HepG2 (cell line): ENCODE measurements around the gene SBNO2. TPM values are rescaled to one million over a fixed set of nuclear protein-coding genes. Genes with fewer than 3 reads are reported as not detected.

Source experiments
- ATAC-seq: fragments of 200-7000 bp; cut with Tn5 transposase; 3 replicates; pipeline ENCODE4 v1.9.1; 2020; ENCODE audit warnings: mild to moderate bottlenecking, moderate library complexity
- BruUV-seq: library from RNA; stranded (reverse); fragments of 400-500 nt; replicated peaks from 2 replicates; lab custom pipeline; 2021; lab: Mats Ljungman, UMichigan
- CTCF ChIA-PET: fragments of 300-600 bp; formaldehyde crosslinking; extraction: SDS; loops from one replicate; lab custom pipeline; 2021; ENCODE audit warnings: low total read pairs, inconsistent platforms, low intra/inter-chr PET ratio; lab: Yijun Ruan, JAX
- POLR2A ChIA-PET: fragments of 350-600 bp; sonication (Branson Sonifier 250); formaldehyde crosslinking; loops from one replicate; lab custom pipeline; 2020; ENCODE audit warnings: antibody characterized with exemption, inconsistent platforms; lab: Yijun Ruan, JAX
- DNase-seq: peaks from one replicate; pipeline ENCODE4 v3.0.0-alpha.2; 2015; ENCODE audit warnings: low spot score
- FAIRE-seq: peaks from 3 replicates; lab custom pipeline; 2011; peaks lifted over from hg19 to GRCh38; lab: Jason Lieb, UNC
- H2AFZ ChIP-seq: one replicate; pipeline ENCODE4 v1.6.1; 2011; ENCODE audit warnings: low read length, inconsistent platforms
- H3K27ac ChIP-seq: fragments of 300-600 bp; 3 replicates; pipeline ENCODE4 v1.8.0; 2011; ENCODE audit warnings: mixed run types, mild to moderate bottlenecking, mixed read lengths, low read length, inconsistent platforms; ENCODE audit not compliant: insufficient read depth; ENCODE audit errors: extremely low read length
- H3K27me3 ChIP-seq, 2 experiments: fragments of 200-600 bp in 1 of 2; 2 replicates in 1 of 2; 3 replicates in 1 of 2; pipeline versions ENCODE4 v1.6.0 to v1.8.0; 2011; ENCODE audit warnings: low read length in 2 of 2, mild to moderate bottlenecking in 2 of 2, moderate library complexity in 2 of 2, inconsistent platforms in 1 of 2; ENCODE audit not compliant: insufficient read depth in 2 of 2, control insufficient read depth in 1 of 2
- H3K36me3 ChIP-seq, 2 experiments: fragments of 200-600 bp in 1 of 2; replicated peaks in 1 of 2; 2 replicates in 1 of 2; 3 replicates in 1 of 2; pipeline versions ENCODE4 v1.5.1 to v1.8.0; 2011; ENCODE audit warnings: low read length in 2 of 2, inconsistent platforms in 1 of 2; ENCODE audit not compliant: insufficient read depth in 2 of 2, control insufficient read depth in 1 of 2
- H3K4me1 ChIP-seq: 2 replicates; pipeline ENCODE4 v1.5.1; 2012; ENCODE audit warnings: low read length, inconsistent platforms; ENCODE audit not compliant: insufficient read depth
- H3K4me2 ChIP-seq: 2 replicates; pipeline ENCODE4 v1.6.0; 2011; ENCODE audit warnings: low read depth, low read length, inconsistent platforms
- H3K4me3 ChIP-seq, 3 experiments: fragments of 200-600 bp in 1 of 3; sonication (generic), shearing (Covaris generic) in 1 of 3; replicated peaks in 1 of 3; 2 replicates each; pipeline ENCODE4 v1.5.1; 2011 to 2016; ENCODE audit warnings: low read length in 3 of 3, inconsistent platforms in 2 of 3, low read depth in 2 of 3, mild to moderate bottlenecking in 2 of 3, control low read depth in 1 of 3, mixed read lengths in 1 of 3; ENCODE audit not compliant: insufficient read depth in 1 of 3
- H3K79me2 ChIP-seq: one replicate; pipeline ENCODE4 v1.6.1; 2011; ENCODE audit warnings: low read length, inconsistent platforms; ENCODE audit not compliant: insufficient read depth
- H3K9ac ChIP-seq: 2 replicates; pipeline ENCODE4 v1.6.0; 2011; ENCODE audit warnings: mild to moderate bottlenecking, low read depth, low read length, inconsistent platforms; ENCODE audit not compliant: insufficient read depth
- H3K9me3 ChIP-seq: 2 replicates; pipeline ENCODE4 v1.5.1; 2012; ENCODE audit warnings: mild to moderate bottlenecking, low read length
- H4K20me1 ChIP-seq: 2 replicates; pipeline ENCODE4 v1.6.0; 2011; ENCODE audit warnings: inconsistent platforms, mild to moderate bottlenecking, low read length, moderate library complexity; ENCODE audit not compliant: insufficient read depth
- PRPF4 ChIP-seq: fragments of 200-400 bp; formaldehyde crosslinking; IDR thresholded peaks from 2 replicates; pipeline ENCODE4 v1.6.1; 2016; ENCODE audit warnings: low read length, low read depth; ENCODE audit not compliant: poor library complexity, severe bottlenecking
- TBX2 ChIP-seq: sonication (generic); formaldehyde crosslinking; IDR thresholded peaks from 2 replicates; pipeline ENCODE4 v1.5.0; 2020; ENCODE audit warnings: missing genetic modification reagents, mild to moderate bottlenecking, borderline replicate concordance
- ZNF652 ChIP-seq: IDR thresholded peaks from 2 replicates; pipeline ENCODE4 v1.6.1; 2016; ENCODE audit warnings: low read depth, borderline replicate concordance
- ZNF768 ChIP-seq: sonication (generic); formaldehyde crosslinking; IDR thresholded peaks from 2 replicates; pipeline ENCODE4 v1.4.0; 2020; ENCODE audit warnings: missing genetic modification reagents
- WGBS: methylation state at CpG from one replicate; pipeline ENCODE4 v1.1.6; 2017; ENCODE audit warnings: low lambda C conversion rate; 5-methylcytosine and 5-hydroxymethylcytosine counted together
- in situ Hi-C: cut with HindIII; loops from 2 replicates; pipeline ENCODE4 v1.10.0; 2017; ENCODE audit warnings: low pct_unique_long_range_greater_than_20kb; ENCODE audit not compliant: extremely low pct_ligation_motif_present
- intact Hi-C: fragments of 100-400 bp; cut with micrococcal nuclease; formaldehyde crosslinking; loops from one replicate; pipeline ENCODE4 v1.10.0; 2022; ENCODE audit not compliant: unreplicated experiment
- polyA plus RNA-seq, 8 experiments: library from polyadenylated mRNA; depleted of rRNA in 3 of 8; stranded (reverse) in 7 of 8; unstranded in 1 of 8; fragments of >200 nt; fragmentation: Illumina TruSeq in 4 of 8; extraction: Trizol in 4 of 8; gene quantifications; 2 replicates each; pipeline versions ENCODE4 v1.2.1 to v1.2.3, GENCODE V29; 2011 to 2016; ENCODE audit warnings: low read depth in 4 of 8, missing spikeins in 1 of 8, mixed read lengths in 1 of 8; ENCODE audit not compliant: insufficient read depth in 1 of 8
- total RNA-seq, 5 experiments: library from RNA; depleted of rRNA; stranded (reverse); fragments of >200 nt; fragmentation: Illumina TruSeq; extraction: Trizol; gene quantifications; 2 replicates each; pipeline ENCODE4 v1.2.3, GENCODE V29; 2016; ENCODE audit warnings: low read depth in 1 of 5
- TF ChIP-seq, protein P1 (sequence below): sonication (generic); formaldehyde crosslinking; IDR thresholded peaks from 2 replicates; pipeline ENCODE4 v1.9.0; 2021; ENCODE audit warnings: missing genetic modification reagents, borderline replicate concordance

SBNO2 gene
- total and polyA plus RNA-seq, 2 of the 13 experiments (the other 11 are each of a cell fraction or from before 2014, with no cell fraction given), result 8.6 to 10.4 TPM

DNA sequence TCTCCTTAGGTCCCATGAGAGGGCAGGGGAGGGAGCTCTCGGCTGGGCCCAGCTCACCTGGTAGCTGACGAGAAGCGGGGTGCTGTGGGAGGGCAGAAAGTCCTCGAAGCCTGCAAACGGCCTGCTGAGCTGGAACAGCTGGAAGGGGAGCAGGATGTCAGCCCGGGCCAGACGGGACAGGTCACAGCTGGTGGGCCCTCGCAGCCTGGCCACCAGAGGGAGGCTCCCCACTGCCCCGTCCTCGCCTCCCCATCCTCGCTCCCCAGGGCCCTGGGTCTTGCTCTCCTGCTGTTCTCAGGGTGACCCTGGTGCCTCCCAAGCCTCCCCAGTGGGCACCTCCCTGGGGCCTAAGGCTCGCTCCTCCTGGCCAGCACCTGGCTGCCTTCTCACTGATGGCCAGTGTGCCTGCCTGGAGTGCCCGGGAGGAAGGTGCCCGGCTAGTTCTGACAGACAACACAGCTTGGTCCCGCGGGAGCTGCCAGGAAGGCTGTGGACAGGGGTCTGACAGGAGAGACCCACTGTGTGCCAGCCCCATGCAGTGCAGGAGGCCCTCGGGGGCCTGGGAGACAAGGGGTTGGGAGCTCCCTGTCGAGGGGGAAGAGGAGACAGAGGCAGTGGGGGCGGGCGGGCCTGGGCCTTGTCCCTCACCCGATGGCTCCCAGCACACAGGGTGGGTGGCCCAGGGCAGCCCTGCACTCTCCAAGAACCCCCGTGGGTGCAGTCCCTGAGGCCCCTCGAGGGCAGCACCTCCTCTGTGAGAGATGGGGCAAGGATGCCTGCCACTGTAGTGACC is 50.0 kb downstream of the SBNO2 start:
- Histone ChIP-seq H3K4me1 (peaks cover 4% of the 10 kb centered on the region; the same call in 1 of the 2 replicates), H3K27ac (no peak overlapping the region), H3K79me2 (no peaks in the 10 kb centered on the region), H3K4me2 (no peak overlapping the region), H3K9ac (no peak overlapping the region), H3K9me3 (no peaks in the 10 kb centered on the region), H3K4me3 (no peak overlapping the region), H3K27me3 (no peaks in the 10 kb centered on the region), H4K20me1 (no peaks in the 10 kb centered on the region), H2AFZ (no peak overlapping the region), H3K36me3 (peaks cover 21 to 43% of the 10 kb centered on the region in 2 experiments; a peak in 4 of 5 replicates)
- intact Hi-C loops, result no loop called here
- in situ Hi-C loops, result no loop called here
- ATAC-seq, result no peak
- no peak for DNase-seq
- no peak for FAIRE-seq
- no TSS peak for BruUV-seq
- ChIA-PET CTCF (no interaction called here), POLR2A (interaction anchor here (0.8 kb wide), 1 partner anchor 117 kb away, joined by 3 read pairs; no protein-coding TSS in a partner anchor)
- WGBS, result 97% methylated on average over 15 of the region's 23 CpGs
- TF ChIP-seq, protein P1, sequence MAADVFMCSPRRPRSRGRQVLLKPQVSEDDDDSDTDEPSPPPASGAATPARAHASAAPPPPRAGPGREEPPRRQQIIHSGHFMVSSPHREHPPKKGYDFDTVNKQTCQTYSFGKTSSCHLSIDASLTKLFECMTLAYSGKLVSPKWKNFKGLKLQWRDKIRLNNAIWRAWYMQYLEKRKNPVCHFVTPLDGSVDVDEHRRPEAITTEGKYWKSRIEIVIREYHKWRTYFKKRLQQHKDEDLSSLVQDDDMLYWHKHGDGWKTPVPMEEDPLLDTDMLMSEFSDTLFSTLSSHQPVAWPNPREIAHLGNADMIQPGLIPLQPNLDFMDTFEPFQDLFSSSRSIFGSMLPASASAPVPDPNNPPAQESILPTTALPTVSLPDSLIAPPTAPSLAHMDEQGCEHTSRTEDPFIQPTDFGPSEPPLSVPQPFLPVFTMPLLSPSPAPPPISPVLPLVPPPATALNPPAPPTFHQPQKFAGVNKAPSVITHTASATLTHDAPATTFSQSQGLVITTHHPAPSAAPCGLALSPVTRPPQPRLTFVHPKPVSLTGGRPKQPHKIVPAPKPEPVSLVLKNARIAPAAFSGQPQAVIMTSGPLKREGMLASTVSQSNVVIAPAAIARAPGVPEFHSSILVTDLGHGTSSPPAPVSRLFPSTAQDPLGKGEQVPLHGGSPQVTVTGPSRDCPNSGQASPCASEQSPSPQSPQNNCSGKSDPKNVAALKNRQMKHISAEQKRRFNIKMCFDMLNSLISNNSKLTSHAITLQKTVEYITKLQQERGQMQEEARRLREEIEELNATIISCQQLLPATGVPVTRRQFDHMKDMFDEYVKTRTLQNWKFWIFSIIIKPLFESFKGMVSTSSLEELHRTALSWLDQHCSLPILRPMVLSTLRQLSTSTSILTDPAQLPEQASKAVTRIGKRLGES (CRISPR knock-in tag), result no peak
- TF ChIP-seq ZNF652 (no peak), PRPF4 (no peak), ZNF768 (CRISPR knock-in tag) (no peak), TBX2 (CRISPR knock-in tag) (no peak)
